ENCODE data around the gene NBL1.

Gene NBL1

DNA sequence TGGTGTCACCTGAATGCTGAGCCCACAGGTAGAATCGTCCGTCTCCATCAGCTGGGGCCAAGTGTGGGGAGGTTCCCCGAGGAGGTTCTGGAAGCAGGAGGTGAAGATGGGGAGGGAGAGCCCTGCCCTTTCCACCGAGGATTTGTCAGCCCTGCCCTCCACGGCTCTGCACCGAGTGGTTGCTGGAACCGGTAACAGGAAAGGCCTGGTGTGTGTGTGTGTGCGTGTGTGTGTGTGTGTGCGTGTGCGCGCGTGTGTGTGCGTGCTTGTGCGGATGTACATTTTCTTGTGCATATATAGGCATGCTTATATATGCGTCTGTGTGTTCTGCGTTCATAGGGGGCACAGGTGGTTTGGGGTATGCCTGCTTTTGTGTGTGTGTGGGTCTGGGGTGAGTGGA, 3.5 kb downstream of the NBL1 start:
- no peak for DNase-seq

DNA sequence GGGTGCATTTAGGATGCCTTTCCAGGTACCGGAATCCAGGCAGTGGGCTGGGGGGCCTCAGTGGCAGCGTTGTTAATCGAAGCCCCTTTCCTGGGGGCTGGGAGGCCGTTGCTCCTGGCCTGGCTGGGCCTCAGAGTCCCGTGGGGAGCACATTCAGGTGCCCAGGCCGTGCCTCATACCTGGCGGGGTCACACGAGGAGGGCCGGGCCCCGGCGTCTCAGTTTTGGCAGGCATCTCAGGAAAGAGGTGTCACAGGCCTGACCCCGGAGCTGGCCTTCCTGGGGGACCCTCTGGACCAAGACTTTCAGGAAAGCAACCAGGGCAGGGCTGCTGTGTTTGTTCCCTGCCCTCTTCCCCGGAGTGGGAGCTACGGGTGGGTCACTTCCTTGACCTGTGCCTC, 4.1 kb downstream of the NBL1 start:
- DNase-seq, result no peak

GRCh38 chr1:19648689-19649088, 4.6 kb downstream of the NBL1 start:
- DNase-seq, result no peak

DNA sequence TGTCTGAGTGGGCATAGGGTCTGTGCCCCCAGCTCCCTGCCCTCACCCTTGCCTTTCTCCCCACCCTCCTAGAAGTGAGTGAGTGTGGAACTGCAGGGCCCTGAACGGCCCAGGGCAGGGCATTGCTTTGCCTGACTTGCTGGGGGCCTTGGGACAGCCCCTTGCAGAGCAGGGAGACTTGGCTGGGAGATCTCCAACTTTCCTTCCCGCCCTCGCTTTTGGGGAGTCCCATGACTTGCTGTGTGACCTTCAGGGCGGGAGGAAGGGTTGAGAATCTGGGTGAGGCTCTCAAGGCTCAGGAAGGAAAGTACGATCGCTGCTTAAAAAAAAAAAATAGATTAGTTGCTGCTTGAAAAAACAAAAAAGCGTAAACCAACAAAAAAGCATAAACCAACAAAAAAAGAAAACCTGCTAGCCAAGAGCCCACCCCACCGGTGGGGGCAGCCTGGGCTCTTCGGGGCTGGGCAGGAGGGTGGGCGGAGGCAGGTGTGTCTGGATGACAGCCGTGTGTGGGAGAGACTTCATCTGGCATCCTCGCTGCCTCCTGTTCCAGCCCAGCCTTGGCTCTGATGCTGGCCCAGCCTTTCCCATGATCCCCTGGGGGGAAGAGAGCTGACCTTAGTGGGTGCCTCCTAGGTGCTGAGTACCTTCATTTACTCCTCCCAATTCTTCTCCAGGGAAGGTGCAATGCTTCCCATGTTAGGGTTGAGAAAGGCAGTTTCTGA, 6.5 kb downstream of the NBL1 start:
- DNase-seq, result no peak

- DNase-seq, result peak; percentile 26
These were observed 7.1 kb downstream of the NBL1 start for GRCh38 chr1:19651141-19651737.

DNA sequence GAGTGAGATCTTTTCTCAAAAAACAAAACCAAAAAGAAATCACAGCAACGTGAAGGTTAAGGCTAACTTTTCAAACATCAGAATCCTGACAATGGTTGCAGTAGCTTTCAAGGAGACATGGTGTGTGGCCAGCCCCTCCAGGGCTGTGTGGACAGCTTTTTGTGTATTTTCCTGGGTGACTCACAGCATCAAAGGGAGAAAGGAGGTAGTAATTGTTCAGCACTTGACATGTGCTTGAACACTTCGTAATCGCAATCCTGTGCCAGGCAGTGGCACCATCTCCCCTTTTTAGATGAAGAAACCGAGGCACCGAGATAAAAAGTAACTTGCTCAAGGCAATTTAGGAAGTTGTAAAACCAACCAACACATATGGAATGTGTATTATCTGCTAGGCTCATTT, 10.3 kb downstream of the NBL1 start:
- no peak for DNase-seq

DNA sequence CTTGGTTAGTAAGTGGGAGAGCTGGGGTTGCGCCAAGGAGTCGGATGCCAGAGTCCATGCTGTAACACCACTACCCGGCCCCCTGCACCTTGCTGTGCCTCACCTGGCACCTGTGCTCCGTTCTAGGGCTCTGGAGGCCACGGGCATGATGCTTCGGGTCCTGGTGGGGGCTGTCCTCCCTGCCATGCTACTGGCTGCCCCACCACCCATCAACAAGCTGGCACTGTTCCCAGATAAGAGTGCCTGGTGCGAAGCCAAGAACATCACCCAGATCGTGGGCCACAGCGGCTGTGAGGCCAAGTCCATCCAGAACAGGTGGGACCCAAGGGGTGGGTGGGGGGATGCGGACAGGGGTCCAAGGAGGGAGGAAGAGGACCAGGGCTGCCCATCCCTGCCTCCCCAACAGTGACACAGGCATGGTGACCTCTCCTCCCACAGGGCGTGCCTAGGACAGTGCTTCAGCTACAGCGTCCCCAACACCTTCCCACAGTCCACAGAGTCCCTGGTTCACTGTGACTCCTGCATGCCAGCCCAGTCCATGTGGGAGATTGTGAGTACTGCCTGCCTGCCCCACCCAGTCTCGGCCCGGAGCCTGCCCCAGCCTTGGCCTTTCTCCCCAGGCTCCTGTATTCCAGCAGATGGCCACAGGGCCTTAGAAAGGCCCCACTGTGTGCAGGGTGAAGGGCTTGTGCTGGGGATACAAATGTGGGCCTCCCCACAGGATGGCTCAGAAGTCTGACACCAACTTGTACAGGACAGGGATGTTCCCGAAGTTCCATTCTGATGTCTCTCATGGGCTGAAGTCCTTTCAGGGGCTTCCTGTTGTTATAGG, 11.0 kb downstream of the NBL1 start:
- no peak for DNase-seq

GRCh38 chr1:19655718-19656080, 11.6 kb downstream of the NBL1 start:
- DNase-seq, result no peak

DNA sequence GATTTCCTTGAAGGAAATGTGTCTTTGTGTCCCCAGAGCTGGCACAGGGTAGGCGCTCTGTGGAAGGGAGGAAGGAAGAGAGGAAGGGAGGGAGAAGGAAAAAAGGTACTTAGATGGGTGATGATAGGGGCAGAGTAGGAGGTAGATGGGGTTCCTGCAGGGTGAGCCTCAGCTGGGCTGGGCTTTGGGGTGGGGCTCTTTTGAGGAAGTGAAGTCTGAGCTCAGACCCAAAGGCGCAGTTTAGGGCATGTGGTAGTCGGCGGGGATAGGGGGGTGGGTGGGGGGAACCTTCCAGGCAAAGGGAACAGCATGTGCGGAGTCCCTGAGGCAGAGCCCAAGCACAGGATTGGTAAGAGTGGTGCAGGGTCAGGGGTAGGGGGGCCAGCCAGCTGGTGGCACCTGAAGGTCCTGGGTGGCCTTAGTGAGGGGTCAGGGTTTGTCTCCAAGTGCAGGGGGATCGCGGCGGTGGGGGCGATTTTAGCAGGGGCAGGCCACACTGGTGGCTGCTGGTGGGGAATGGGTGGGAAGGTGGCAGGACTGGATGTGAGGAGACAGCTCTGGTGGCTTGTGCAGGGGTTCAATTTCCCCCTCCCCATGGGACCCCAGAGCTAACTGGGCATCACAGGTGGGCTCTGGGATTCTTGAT, 12.1 kb downstream of the NBL1 start:
- DNase-seq, result no peak

DNA sequence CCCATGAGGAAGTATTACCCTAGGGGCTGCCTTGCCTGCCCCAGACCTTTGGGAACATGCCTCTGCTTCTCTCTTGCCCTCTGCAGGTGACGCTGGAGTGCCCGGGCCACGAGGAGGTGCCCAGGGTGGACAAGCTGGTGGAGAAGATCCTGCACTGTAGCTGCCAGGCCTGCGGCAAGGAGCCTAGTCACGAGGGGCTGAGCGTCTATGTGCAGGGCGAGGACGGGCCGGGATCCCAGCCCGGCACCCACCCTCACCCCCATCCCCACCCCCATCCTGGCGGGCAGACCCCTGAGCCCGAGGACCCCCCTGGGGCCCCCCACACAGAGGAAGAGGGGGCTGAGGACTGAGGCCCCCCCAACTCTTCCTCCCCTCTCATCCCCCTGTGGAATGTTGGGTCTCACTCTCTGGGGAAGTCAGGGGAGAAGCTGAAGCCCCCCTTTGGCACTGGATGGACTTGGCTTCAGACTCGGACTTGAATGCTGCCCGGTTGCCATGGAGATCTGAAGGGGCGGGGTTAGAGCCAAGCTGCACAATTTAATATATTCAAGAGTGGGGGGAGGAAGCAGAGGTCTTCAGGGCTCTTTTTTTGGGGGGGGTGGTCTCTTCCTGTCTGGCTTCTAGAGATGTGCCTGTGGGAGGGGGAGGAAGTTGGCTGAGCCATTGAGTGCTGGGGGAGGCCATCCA, 12.8 kb downstream of the NBL1 start:
- no peak for DNase-seq

GRCh38 chr1:19657511-19657910, 13.4 kb downstream of the NBL1 start:
- DNase-seq, result no peak

DNA sequence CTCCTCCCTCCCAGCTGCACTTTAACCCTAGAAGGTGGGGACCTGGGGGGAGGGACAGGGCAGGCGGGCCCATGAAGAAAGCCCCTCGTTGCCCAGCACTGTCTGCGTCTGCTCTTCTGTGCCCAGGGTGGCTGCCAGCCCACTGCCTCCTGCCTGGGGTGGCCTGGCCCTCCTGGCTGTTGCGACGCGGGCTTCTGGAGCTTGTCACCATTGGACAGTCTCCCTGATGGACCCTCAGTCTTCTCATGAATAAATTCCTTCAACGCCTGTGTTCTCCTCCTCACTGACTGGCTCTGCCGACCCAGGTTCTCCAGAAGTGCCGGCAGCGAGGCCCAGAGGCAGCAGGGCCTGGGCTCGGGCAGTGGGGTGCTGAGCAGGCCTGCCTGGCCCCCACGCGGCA, 14.1 kb downstream of the NBL1 start:
- no peak for DNase-seq

DNA sequence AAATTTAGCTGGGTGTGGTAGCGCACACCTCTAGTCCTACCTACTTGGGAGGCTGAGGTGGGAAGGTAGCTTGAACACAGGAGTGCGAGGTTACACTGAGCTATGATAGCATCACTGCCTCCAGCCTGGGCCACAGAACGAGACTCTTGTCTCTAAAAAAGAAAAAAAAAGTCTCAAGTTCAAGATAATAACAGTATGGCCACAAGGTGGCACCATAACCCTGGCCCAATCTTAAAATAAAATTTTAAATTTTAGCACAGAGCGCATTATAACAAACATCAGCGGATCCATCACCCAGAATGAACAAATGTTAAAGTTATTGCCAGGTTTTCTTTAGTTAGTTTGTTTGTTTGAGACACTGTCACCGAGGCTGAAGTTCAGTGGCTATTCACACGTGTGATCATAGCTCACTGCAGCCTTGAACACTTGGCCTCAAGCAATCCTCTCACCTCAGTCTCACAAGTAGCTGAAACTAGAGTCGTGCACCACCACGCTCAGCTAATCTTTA, 17.7 kb downstream of the NBL1 start:
- peak; percentile 11 for DNase-seq

- no peak for DNase-seq
These were observed 18.2 kb downstream of the NBL1 start for GRCh38 chr1:19662313-19662712.

GRCh38 chr1:19664453-19665185, 20.5 kb downstream of the NBL1 start, which contains the start of gene HTR6:
TSS of gene HTR6 (plus strand) at chr1:19664875. CDS start at chr1:19665754, 879 bp downstream.
- peak; percentile 23 for DNase-seq

DNA sequence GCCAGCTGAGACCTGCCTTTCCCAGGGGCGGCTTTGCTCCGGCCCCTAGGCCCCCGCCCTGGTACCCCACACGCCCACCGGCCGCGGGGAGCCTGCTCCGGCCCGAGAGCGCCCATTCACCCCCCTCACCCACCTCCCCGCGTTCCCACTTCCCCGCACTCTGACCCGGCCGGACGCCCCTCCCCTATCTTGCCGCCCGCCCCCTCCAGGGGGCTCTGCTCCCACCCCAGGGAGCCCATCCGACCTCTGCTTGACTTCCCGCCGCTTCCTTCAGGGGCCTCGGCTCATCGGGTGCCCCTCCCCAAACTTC, 21.0 kb downstream of the NBL1 start:
- no peak for DNase-seq

DNA sequence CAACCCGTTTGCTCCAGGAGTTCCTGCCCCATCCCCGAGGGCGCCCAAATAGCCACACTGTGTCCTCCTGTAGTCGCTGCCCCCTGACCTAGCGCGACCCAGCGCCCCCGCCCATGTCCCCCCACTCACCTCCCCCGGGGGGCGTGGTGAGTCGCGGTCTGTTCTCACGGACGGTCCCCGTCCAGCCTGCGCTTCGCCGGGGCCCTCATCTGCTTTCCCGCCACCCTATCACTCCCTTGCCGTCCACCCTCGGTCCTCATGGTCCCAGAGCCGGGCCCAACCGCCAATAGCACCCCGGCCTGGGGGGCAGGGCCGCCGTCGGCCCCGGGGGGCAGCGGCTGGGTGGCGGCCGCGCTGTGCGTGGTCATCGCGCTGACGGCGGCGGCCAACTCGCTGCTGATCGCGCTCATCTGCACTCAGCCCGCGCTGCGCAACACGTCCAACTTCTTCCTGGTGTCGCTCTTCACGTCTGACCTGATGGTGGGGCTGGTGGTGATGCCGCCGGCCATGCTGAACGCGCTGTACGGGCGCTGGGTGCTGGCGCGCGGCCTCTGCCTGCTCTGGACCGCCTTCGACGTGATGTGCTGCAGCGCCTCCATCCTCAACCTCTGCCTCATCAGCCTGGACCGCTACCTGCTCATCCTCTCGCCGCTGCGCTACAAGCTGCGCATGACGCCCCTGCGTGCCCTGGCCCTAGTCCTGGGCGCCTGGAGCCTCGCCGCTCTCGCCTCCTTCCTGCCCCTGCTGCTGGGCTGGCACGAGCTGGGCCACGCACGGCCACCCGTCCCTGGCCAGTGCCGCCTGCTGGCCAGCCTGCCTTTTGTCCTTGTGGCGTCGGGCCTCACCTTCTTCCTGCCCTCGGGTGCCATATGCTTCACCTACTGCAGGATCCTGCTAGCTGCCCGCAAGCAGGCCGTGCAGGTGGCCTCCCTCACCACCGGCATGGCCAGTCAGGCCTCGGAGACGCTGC, 21.7 kb downstream of the NBL1 start:
- DNase-seq, result no peak

DNA sequence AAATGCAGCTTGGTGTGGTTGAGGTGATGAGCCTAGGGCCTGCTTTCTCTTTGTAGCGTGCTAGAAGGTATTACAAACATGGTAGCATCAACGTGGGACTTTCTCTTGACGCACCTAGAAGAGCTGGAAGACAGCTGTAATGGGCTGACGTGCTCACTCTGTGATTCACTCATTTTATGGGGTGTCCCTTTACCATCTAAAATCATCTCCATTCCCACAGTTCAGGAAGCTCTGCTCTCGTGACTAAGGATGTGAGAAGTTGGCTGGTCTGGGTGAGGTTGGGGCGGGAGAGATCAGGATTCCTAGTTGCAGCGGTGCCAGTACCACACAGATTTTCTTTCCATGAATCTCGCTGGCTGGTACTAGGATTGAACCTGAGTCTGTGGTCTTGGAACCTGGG, 24.8 kb downstream of the NBL1 start:
- DNase-seq, result no peak

GRCh38 chr1:19670787-19671186, 26.7 kb downstream of the NBL1 start:
- no peak for DNase-seq

- DNase-seq, result no peak
These were observed 28.1 kb downstream of the NBL1 start for GRCh38 chr1:19672237-19672636.

DNA sequence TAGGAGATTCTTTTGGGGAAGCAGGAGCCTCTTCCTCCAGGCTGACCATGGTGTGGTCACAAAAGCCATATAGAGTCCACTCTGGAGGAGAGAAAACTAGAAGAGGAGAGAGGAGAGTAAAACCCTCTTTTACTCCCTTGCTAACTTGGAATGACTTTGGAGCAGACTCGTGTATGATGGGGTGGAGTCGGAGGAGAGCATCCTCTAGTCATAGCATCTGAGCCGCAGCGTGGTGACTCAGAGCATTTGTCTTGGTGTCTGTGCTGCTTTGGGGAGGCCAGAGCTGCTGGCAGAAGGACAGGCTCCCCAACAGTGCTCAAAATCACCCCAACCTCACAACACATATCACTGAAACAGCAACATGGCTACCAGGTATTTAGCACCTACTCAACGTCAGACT, 31.7 kb downstream of the NBL1 start:
- no peak for DNase-seq

Measured in NCI-H146 (cell line).